Measurements from ENCODE around the gene SLC35A4.

The SLC35A4 gene

GRCh38 chr5:140564196-140565023 lies at the start of gene SLC35A4, which contains the start of gene APBB3:
Gene SLC35A4, plus strand, starts transcription at chr5:140564828. Its CDS starts 2,342 bp downstream, at chr5:140567170.
Gene APBB3, minus strand, starts transcription at chr5:140564598. Its CDS starts 353 bp downstream, at chr5:140564245.
- DNase-seq, result peak; percentile 79

- DNase-seq, result no peak
Measured at GRCh38 chr5:140524003-140524402, 40.6 kb upstream of the SLC35A4 start.

- DNase-seq, result no peak
Measured at GRCh38 chr5:140540227-140540626, 24.4 kb upstream of the SLC35A4 start.

- no peak for DNase-seq
Measured at GRCh38 chr5:140542972-140543371, 21.7 kb upstream of the SLC35A4 start.

GRCh38 chr5:140544986-140545385 lies 19.6 kb upstream of the SLC35A4 start:
- no peak for DNase-seq

GRCh38 chr5:140545606-140546005 lies 19.0 kb upstream of the SLC35A4 start:
- DNase-seq, result no peak

GRCh38 chr5:140546851-140547507 lies 17.6 kb upstream of the SLC35A4 start:
- no peak for DNase-seq

- DNase-seq, result peak; percentile 47
Measured at GRCh38 chr5:140547508-140548299, 16.9 kb upstream of the SLC35A4 start, which contains the start of gene EIF4EBP3. Gene EIF4EBP3, plus strand, starts transcription at chr5:140547662. Its CDS starts 76 bp downstream, at chr5:140547738.

GRCh38 chr5:140548300-140548688 lies 16.3 kb upstream of the SLC35A4 start:
- DNase-seq, result no peak

GRCh38 chr5:140548791-140549190 lies 15.8 kb upstream of the SLC35A4 start:
- no peak for DNase-seq

GRCh38 chr5:140549237-140550144 lies 15.1 kb upstream of the SLC35A4 start:
- no peak for DNase-seq

- DNase-seq, result no peak
Measured at GRCh38 chr5:140550147-140551079, 14.2 kb upstream of the SLC35A4 start.

- no peak for DNase-seq
Measured at GRCh38 chr5:140551872-140552271, 12.8 kb upstream of the SLC35A4 start.

- DNase-seq, result no peak
Measured at GRCh38 chr5:140553657-140554056, 11.0 kb upstream of the SLC35A4 start.

- no peak for DNase-seq
Measured at GRCh38 chr5:140554454-140554853, 10.2 kb upstream of the SLC35A4 start.

- no peak for DNase-seq
Measured at GRCh38 chr5:140555747-140556312, 8.8 kb upstream of the SLC35A4 start.

- DNase-seq, result no peak
Measured at GRCh38 chr5:140556438-140556837, 8.2 kb upstream of the SLC35A4 start.

- peak; percentile 56 for DNase-seq
Measured at GRCh38 chr5:140557136-140557805, 7.4 kb upstream of the SLC35A4 start, which contains the start of gene SRA1. Gene SRA1, minus strand, starts transcription at chr5:140557473. Its CDS starts 21 bp downstream, at chr5:140557452.

- no peak for DNase-seq
Measured at GRCh38 chr5:140557965-140558364, 6.7 kb upstream of the SLC35A4 start.

GRCh38 chr5:140558542-140558941 lies 6.1 kb upstream of the SLC35A4 start:
- DNase-seq, result no peak
